GM23248 (cell line): ENCODE measurements around the gene NDC1.

ENCODE experiments used
- EZH2 ChIP-seq: fragments of 200-600 bp; sonication (generic); IDR thresholded peaks from 2 replicates; pipeline ENCODE4 v1.6.1; 2018; ENCODE audit warnings: antibody characterized with exemption, mild to moderate bottlenecking; ENCODE audit not compliant: insufficient read depth, poor library complexity, severe bottlenecking
- EZH2phosphoT487 ChIP-seq: fragments of 200-600 bp; sonication (generic); IDR thresholded peaks from 2 replicates; pipeline ENCODE4 v1.6.1; 2018; ENCODE audit warnings: antibody characterized with exemption, moderate library complexity, mild to moderate bottlenecking, low read depth; ENCODE audit not compliant: insufficient read depth

GRCh38 chr1:53837646-53837923 lies 511 bp downstream of the NDC1 start:
- TF ChIP-seq EZH2 (no peak), EZH2phosphoT487 (no peak)
